HS-27A (cell line): ENCODE measurements around the gene RBM5.

Source experiments
- DNase-seq: peaks from one replicate; pipeline ENCODE4 v3.0.0-alpha.2; 2012; ENCODE audit warnings: low read depth, missing footprints

The RBM5 gene

GRCh38 chr3:50121072-50122032, 32.6 kb downstream of the RBM5 start:
- peak; percentile 47 for DNase-seq

- no peak for DNase-seq
Measured at GRCh38 chr3:50122071-50122470, 33.4 kb downstream of the RBM5 start.

GRCh38 chr3:50122661-50123391, 34.1 kb downstream of the RBM5 start:
- DNase-seq = no peak

- no peak for DNase-seq
Measured at GRCh38 chr3:50123394-50124051, 34.8 kb downstream of the RBM5 start.

GRCh38 chr3:50124052-50124799, 35.5 kb downstream of the RBM5 start:
- no peak for DNase-seq

GRCh38 chr3:50124800-50125178, 36.1 kb downstream of the RBM5 start:
- no peak for DNase-seq

GRCh38 chr3:50125541-50126286, 37.0 kb downstream of the RBM5 start:
- DNase-seq = no peak

- no peak for DNase-seq
Measured at GRCh38 chr3:50126287-50127211, 37.8 kb downstream of the RBM5 start.

- DNase-seq = no peak
Measured at GRCh38 chr3:50127251-50127691, 38.6 kb downstream of the RBM5 start.

GRCh38 chr3:50128001-50128400, 39.3 kb downstream of the RBM5 start:
- DNase-seq = no peak

GRCh38 chr3:50130436-50130835, 41.7 kb downstream of the RBM5 start:
- DNase-seq = no peak

GRCh38 chr3:50132421-50133282, 43.9 kb downstream of the RBM5 start:
- no peak for DNase-seq

GRCh38 chr3:50133283-50133615, 44.5 kb downstream of the RBM5 start:
- no peak for DNase-seq

- no peak for DNase-seq
Measured at GRCh38 chr3:50134367-50134766, 45.6 kb downstream of the RBM5 start.

- DNase-seq = no peak
Measured at GRCh38 chr3:50135964-50136363, 47.2 kb downstream of the RBM5 start.

- no peak for DNase-seq
Measured at GRCh38 chr3:50136714-50137405, 48.1 kb downstream of the RBM5 start.

GRCh38 chr3:50137531-50137930, 48.8 kb downstream of the RBM5 start:
- no peak for DNase-seq
